ENCODE measurements around the gene GDPD2.

The GDPD2 gene

GRCh38 chrX:70470850-70471289, 47.8 kb downstream of the GDPD2 start:
- in situ Hi-C loops (cut with MboI; ENCODE audit: low sequenced_read_pairs), result no loop called here

- in situ Hi-C loops (cut with MboI; ENCODE audit: low sequenced_read_pairs), result no loop called here
Observed at GRCh38 chrX:70476166-70476933, 53.2 kb downstream of the GDPD2 start.

- in situ Hi-C loops (cut with MboI; ENCODE audit: low sequenced_read_pairs), result no loop called here
Observed at GRCh38 chrX:70476934-70477733, 54.0 kb downstream of the GDPD2 start.

GRCh38 chrX:70477734-70478075, 54.6 kb downstream of the GDPD2 start:
- in situ Hi-C loops (cut with MboI; ENCODE audit: low sequenced_read_pairs), result no loop called here

- in situ Hi-C loops (cut with MboI; ENCODE audit: low sequenced_read_pairs), result no loop called here
Observed at GRCh38 chrX:70478526-70479245, 55.6 kb downstream of the GDPD2 start.

- in situ Hi-C loops (cut with MboI; ENCODE audit: low sequenced_read_pairs), result no loop called here
Observed at GRCh38 chrX:70479247-70479921, 56.3 kb downstream of the GDPD2 start.

GRCh38 chrX:70479922-70480659, 57.0 kb downstream of the GDPD2 start:
- in situ Hi-C loops (cut with MboI; ENCODE audit: low sequenced_read_pairs), result no loop called here

GRCh38 chrX:70480660-70481018, 57.5 kb downstream of the GDPD2 start:
- in situ Hi-C loops (cut with MboI; ENCODE audit: low sequenced_read_pairs), result no loop called here

GRCh38 chrX:70481471-70482270, 58.6 kb downstream of the GDPD2 start:
- in situ Hi-C loops (cut with MboI; ENCODE audit: low sequenced_read_pairs), result no loop called here

GRCh38 chrX:70482300-70482699, 59.2 kb downstream of the GDPD2 start:
- in situ Hi-C loops (cut with MboI; ENCODE audit: low sequenced_read_pairs), result no loop called here
